Heart left ventricle (tissue), 16 donors: Measurements from ENCODE around the gene PTPRK. TPM values are rescaled to one million over a fixed set of nuclear protein-coding genes. Genes with fewer than 3 reads are reported as not detected.
"Not testable (repeated sequence)": the region's sequence is repeated elsewhere in the genome, so short reads cannot be mapped to it uniquely, and the experiment has no call there.

Source experiments
- ATAC-seq, 4 donors: fragments of 200-7000 bp; cut with Tn5 transposase; one replicate each; pipeline ENCODE4 v1.9.1; 2020 to 2022; ENCODE audit warnings: moderate library complexity in 4 of 4, mild to moderate bottlenecking in 3 of 4, moderate number of reproducible peaks in 1 of 4
- DNase-seq, 5 donors: peaks; one replicate each; pipeline ENCODE4 v3.0.0-alpha.2; 2020
- H3K27ac ChIP-seq, 12 donors: fragments of 200-600 bp; sonication (generic) in 4 of 12; one replicate each; pipeline versions ENCODE4 v1.5.0 to v1.8.0; 2016 to 2022; ENCODE audit warnings: mild to moderate bottlenecking in 2 of 12
- H3K27me3 ChIP-seq, 9 donors: fragments of 200-600 bp; sonication (generic) in 2 of 9; one replicate each; pipeline versions ENCODE4 v1.5.1 to v1.8.0; 2016 to 2022; ENCODE audit warnings: mild to moderate bottlenecking in 3 of 9
- H3K36me3 ChIP-seq, 9 donors: fragments of 200-600 bp; sonication (generic) in 2 of 9; one replicate each; pipeline versions ENCODE4 v1.5.0 to v1.8.0; 2018 to 2022; ENCODE audit warnings: mild to moderate bottlenecking in 2 of 9
- H3K4me1 ChIP-seq, 12 donors: fragments of 200-600 bp; sonication (generic) in 4 of 12; one replicate each; pipeline versions ENCODE4 v1.5.0 to v1.8.0; 2016 to 2022; ENCODE audit warnings: mild to moderate bottlenecking in 3 of 12
- H3K4me3 ChIP-seq, 12 donors: fragments of 200-600 bp; sonication (generic) in 4 of 12; one replicate each; pipeline versions ENCODE4 v1.5.0 to v1.8.0; 2017 to 2022; ENCODE audit warnings: mild to moderate bottlenecking in 9 of 12, moderate library complexity in 4 of 12
- H3K9me3 ChIP-seq, 12 donors: fragments of 200-600 bp; sonication (generic) in 4 of 12; one replicate each; pipeline versions ENCODE4 v1.5.0 to v1.8.0; 2016 to 2022; ENCODE audit warnings: mild to moderate bottlenecking in 1 of 12
- POLR2A ChIP-seq, 2 donors: fragments of 450-650 bp; IDR thresholded peaks; one replicate each; pipeline ENCODE4 v1.6.1; 2017; ENCODE audit warnings: antibody characterized with exemption in 2 of 2, mild to moderate bottlenecking in 2 of 2, moderate library complexity in 2 of 2
- WGBS, 4 donors: extraction: QIAGEN DNeasy Blood & Tissue Kit in 2 of 4; methylation state at CpG; one replicate each; pipeline versions ENCODE4 v1.1.5 to v1.1.7; 2013 to 2018; 5-methylcytosine and 5-hydroxymethylcytosine counted together
- intact Hi-C, 10 donors: fragments of 100-400 bp; cut with DNase I; formaldehyde crosslinking; loops; one replicate each; pipeline versions ENCODE4 v1.11.1 to v1.14.2; 2022
- polyA plus RNA-seq, 2 donors: library from polyadenylated mRNA; stranded (reverse); fragments of 200-250 nt; gene quantifications; one replicate each; pipeline ENCODE4 v1.2.3, GENCODE V29; 2013
- total RNA-seq, 9 donors: library from RNA; depleted of rRNA in 2 of 9; stranded (reverse); fragments of >200 nt in 2 of 9; fragmentation: NEBNext Ultra II Directional in 3 of 9; extraction: Animal tissue kit (Norgen Biotek cat#: 25700) in 3 of 9; gene quantifications; one replicate each; pipeline versions ENCODE4 v1.1.0 to v1.2.4, GENCODE V29; 2016 to 2023
- TF ChIP-seq, protein P1 (sequence below), 12 donors: fragments of 200-600 bp; sonication (generic) in 4 of 12; IDR thresholded peaks; one replicate each; pipeline versions ENCODE4 v1.5.0 to v1.8.0; 2018 to 2022; ENCODE audit warnings: antibody characterized with exemption in 12 of 12, mild to moderate bottlenecking in 5 of 12
- donor health status: ischemic (EF 13 %, LVEDD 7.1; RV severe dilation, severe dysfunction).
- donor health status: healthy with polysubstance abuse.
- donor health status: DM: no; HTN: yes; CAD: no.
- donor health status: DM: no; HTN: no; CAD: no.
- donor health status: ischemic (EF 25% LVEDD 6.9; RV normal size, moderate dysfunction).
- donor health status: ischemic (EF 25% LVEDD 5.7; RV mildly dilated, moderate dysfunction).
- donor health status: healthy.
- donor health status: DM: yes; HTN: yes; CAD: no.
- donor health status: ischemic (EF 35%, LVEDD 5.7; RV mildly dilated, moderate dysfunction).
- donor health status: nonischemic (EF 11% LVEDD 7.7; RV severe dilation, severe dysfunction).
- donor health status: DM: yes; HTN: yes; CAD: no.
- donor health status: PGD.
- donor health status: ischemic (EF 29% LVEDD 5.4; RV normal size, mild dysfunction).
- donor health status: nonischemic (EF 23%, LVEDD 6.1; RV moderate dilation, normal function).

The PTPRK gene
- total and polyA plus RNA-seq, 11 donors: 5.4 to 50.8 (median 38.5) TPM

DNA sequence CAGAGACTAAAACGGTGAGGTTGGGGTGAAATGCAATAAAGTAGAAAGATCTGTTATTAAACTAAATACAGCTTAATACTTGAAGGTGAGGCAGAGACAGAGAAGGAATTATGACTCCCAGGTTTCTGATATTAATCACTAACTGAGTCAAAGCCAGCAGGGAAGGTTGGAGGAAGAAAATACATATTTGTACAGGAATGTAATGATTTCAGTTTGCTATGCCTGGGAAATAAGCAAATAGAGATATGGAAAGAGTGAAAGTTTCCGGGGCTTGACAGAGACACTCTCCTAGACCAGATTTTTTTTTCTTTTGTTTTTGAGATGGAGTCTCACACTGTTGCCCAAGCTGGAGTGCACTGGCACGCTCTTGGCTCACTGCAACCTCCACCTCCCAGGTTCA, 76.8 kb downstream of the PTPRK start:
- no peak for TF ChIP-seq POLR2A (IDR thresholded peaks at IDR 0.05)
- TF ChIP-seq, protein P1, sequence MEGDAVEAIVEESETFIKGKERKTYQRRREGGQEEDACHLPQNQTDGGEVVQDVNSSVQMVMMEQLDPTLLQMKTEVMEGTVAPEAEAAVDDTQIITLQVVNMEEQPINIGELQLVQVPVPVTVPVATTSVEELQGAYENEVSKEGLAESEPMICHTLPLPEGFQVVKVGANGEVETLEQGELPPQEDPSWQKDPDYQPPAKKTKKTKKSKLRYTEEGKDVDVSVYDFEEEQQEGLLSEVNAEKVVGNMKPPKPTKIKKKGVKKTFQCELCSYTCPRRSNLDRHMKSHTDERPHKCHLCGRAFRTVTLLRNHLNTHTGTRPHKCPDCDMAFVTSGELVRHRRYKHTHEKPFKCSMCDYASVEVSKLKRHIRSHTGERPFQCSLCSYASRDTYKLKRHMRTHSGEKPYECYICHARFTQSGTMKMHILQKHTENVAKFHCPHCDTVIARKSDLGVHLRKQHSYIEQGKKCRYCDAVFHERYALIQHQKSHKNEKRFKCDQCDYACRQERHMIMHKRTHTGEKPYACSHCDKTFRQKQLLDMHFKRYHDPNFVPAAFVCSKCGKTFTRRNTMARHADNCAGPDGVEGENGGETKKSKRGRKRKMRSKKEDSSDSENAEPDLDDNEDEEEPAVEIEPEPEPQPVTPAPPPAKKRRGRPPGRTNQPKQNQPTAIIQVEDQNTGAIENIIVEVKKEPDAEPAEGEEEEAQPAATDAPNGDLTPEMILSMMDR (IDR thresholded peaks at IDR 0.05): no peak
- Histone ChIP-seq H3K27me3 (no peaks in the 10 kb centered on the region), H3K36me3 (no peaks in the 10 kb centered on the region), H3K4me3 (no peak overlapping the region), H3K27ac (no peak overlapping the region), H3K4me1 (peaks cover 0 to 12% (median 3%) of the 10 kb centered on the region in 12 donors), H3K9me3 (no peaks in the 10 kb centered on the region)
- no peak for DNase-seq
- WGBS, 4 donors: 83 to 89% (median 86%) methylated on average over 3 of the region's 3 CpGs
- no peak for ATAC-seq
- intact Hi-C loops: no loop called here

DNA sequence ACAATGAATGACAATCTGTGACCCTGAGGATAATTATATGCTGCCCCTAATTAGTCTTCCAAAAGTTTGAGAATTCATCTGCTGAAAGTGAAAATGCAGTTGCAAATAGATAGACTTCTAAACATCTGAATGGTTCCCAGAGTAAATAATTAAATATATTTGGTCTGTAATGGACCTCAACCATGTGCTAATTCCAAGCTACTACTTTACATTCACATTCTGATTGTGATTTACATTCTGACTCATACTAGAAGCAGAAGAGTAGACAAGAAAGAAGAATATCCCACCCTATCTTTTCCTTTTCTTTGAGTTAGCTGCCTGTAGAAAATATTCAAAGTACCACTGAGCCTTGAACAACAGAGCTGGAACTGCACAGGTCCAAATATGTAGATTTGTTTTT, 80.8 kb downstream of the PTPRK start:
- Histone ChIP-seq H3K27me3 (no peaks in the 10 kb centered on the region), H3K4me1 (peaks cover 0 to 18% (median 7%) of the 10 kb centered on the region in 12 donors), H3K36me3 (no peaks in the 10 kb centered on the region), H3K27ac (no peak overlapping the region), H3K9me3 (no peaks in the 10 kb centered on the region), H3K4me3 (no peak overlapping the region)
- DNase-seq (no peak), ATAC-seq (no peak)
- TF ChIP-seq, protein P1 (IDR thresholded peaks at IDR 0.05): no peak
- intact Hi-C loops: no loop called here

DNA sequence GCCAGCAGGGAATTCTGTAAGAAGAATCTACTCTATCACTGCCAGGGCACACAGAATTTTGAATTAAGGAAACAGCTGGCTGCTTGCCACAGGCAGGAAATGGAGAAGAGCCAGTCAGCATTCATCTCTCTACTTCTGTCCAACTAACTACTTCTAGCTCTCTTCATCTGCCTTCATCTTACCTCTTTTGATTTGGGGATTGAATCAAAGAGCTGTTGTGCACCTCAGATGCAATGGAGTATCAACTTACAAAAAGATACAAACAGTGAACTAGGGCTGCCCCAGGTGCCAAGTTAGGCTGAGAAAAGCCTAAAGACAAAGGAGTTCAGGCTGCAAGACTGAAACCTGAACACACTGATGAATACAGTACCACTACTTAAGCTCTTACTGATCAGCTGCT, 82.0 kb downstream of the PTPRK start:
- Histone ChIP-seq H3K4me3 (no peak overlapping the region), H3K36me3 (no peaks in the 10 kb centered on the region), H3K4me1 (peaks cover 0 to 18% (median 7%) of the 10 kb centered on the region in 12 donors), H3K27ac (no peak overlapping the region), H3K27me3 (no peaks in the 10 kb centered on the region), H3K9me3 (no peaks in the 10 kb centered on the region)
- peak in 1 of 4 donors; percentile 14 for ATAC-seq
- intact Hi-C loops: no loop called here
- DNase-seq: peak in 2 of 5 donors; percentile 32 to 34
- TF ChIP-seq POLR2A (IDR thresholded peaks at IDR 0.05): no peak
- TF ChIP-seq, protein P1 (IDR thresholded peaks at IDR 0.05): no peak

DNA sequence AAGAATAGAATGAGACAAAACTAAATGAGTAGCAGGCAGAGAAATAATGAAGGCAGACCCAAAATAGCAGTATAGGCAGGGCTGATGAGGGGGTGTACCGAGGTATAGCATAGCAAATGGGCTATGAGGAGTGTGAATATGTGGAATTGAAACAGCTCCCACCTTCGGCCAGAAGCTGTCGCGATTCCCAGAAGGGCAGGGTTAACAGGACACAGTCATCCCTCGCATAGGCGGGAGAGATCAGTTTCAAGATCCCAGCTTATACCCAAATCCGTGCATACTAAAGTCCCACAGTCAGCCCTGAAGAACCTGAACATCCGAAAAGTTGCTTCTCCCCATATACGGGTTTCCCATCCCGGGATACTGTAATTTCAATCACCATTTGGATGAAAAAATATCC, 82.7 kb downstream of the PTPRK start:
- intact Hi-C loops: no loop called here
- Histone ChIP-seq H3K27ac (no peak overlapping the region), H3K36me3 (no peaks in the 10 kb centered on the region), H3K27me3 (no peaks in the 10 kb centered on the region), H3K9me3 (no peaks in the 10 kb centered on the region), H3K4me3 (no peak overlapping the region), H3K4me1 (peaks cover 0 to 22% (median 7%) of the 10 kb centered on the region in 12 donors)
- no peak for TF ChIP-seq POLR2A (IDR thresholded peaks at IDR 0.05)
- TF ChIP-seq, protein P1 (IDR thresholded peaks at IDR 0.05): no peak
- DNase-seq (no peak), ATAC-seq (peak in 1 of 4 donors; percentile 16)
- WGBS, 4 donors: 87 to 97% (median 94%) methylated on average over 10 of the region's 10 CpGs

DNA sequence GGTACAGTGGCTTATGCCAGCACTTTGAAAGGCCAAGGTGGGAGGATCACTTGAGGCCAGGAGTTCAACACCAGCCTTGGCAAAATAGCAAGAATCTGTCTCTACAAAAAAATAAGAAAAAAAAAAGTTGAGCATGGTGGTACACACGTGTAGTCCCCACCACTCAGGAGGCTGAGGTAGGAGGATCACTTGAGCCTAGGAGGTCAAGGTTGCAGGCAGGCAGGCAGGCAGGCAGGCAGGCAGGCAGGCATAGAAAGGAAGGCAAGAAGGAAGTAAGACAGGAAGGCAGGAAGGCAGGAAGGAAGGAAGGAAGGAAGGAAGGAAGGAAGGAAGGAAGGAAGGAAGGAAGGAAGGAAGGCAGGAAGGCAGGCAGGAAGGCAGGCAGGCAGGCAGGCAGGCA, 85.6 kb downstream of the PTPRK start:
- intact Hi-C loops, H3K36me3 ChIP-seq, DNase-seq, ATAC-seq, H3K4me3 ChIP-seq, H3K27me3 ChIP-seq, H3K27ac ChIP-seq, H3K9me3 ChIP-seq: not testable (repeated sequence)
- WGBS, 4 donors: 47 to 74% (median 60%) methylated on average over 1 of the region's 1 CpG
- H3K4me1 ChIP-seq: peaks cover 0 to 26% (median 9%) of the 10 kb centered on the region in 12 donors
